Upper lobe of left lung (tissue), 4 donors: Measurements from ENCODE around the gene PSMG4.

ENCODE experiments used
- CTCF ChIP-seq, 6 experiments: fragments of 450-650 bp in 4 of 6; fragments of 200-600 bp in 2 of 6; sonication (generic) in 2 of 6; IDR thresholded peaks; one replicate each; pipeline ENCODE4 v1.5.1; 2016 to 2019; ENCODE audit warnings: antibody characterized with exemption in 6 of 6
- EP300 ChIP-seq, 4 donors: sonication (generic); formaldehyde crosslinking; IDR thresholded peaks; one replicate each; pipeline ENCODE4 v1.5.1; 2017; ENCODE audit warnings: antibody characterized with exemption in 4 of 4, control low read depth in 2 of 4
- POLR2A ChIP-seq, 4 donors: fragments of 450-650 bp; IDR thresholded peaks; one replicate each; pipeline ENCODE4 v1.5.1; 2016 to 2017; ENCODE audit warnings: antibody characterized with exemption in 4 of 4, mild to moderate bottlenecking in 2 of 4
- POLR2AphosphoS5 ChIP-seq, 2 donors: sonication (generic); formaldehyde crosslinking; IDR thresholded peaks; one replicate each; pipeline ENCODE4 v1.5.1; 2017; ENCODE audit warnings: antibody characterized with exemption in 2 of 2

DNA sequence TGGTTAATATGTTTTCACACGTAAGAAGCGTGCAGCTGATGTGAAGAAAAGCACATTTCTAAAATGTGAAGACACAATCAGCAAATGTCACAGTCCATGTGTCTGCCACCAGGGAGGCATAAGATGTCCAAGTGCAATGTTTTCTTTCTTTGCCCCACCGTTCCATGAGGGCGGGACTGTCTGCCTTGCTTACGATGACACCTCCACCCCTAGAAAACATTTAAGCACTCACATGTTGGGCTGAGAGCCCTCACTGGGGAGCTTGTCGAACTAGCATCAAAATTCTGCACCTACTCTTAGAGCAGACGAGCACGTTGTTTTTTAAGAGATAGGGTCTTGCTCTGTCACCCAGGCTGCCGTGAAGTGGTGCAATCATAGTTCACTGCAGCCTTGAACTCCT is 57.6 kb downstream of the PSMG4 start:
- TF ChIP-seq CTCF (IDR thresholded peaks at IDR 0.05) (no peak), POLR2A (IDR thresholded peaks at IDR 0.05) (no peak), POLR2AphosphoS5 (IDR thresholded peaks at IDR 0.05) (no peak), EP300 (IDR thresholded peaks at IDR 0.05) (no peak)
